CD4-positive, alpha-beta T cell treated with Interleukin-15 for 4 hours (primary cell): ENCODE results near the gene LIG3.
"Not testable (repeated sequence)": the region's sequence is repeated elsewhere in the genome, so short reads cannot be mapped to it uniquely, and the experiment has no call there.

Experiments
- DNase-seq: peaks from one replicate; pipeline ENCODE4 v3.0.0-alpha.2; 2020; ENCODE audit warnings: low spot score

The LIG3 gene

DNA sequence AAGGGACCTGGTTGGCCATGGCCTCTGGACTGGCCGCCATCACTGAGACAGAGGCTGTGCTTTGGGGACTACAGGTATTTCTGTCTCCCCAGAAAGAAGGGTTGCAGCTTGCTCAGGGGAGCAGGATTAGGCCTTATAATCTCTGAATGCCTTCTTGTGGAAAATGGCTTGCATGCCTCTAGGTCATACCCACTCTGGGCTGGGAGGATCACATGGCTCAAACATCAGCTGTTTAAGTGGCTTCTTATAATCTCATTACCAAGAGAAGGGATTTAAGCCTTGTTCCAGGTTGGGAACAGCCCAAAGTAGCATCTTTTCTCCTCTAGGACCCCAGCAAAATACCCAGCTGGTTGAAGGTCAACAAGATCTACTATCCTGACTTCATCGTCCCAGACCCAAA lies 19.1 kb downstream of the LIG3 start:
- DNase-seq: no peak

DNA sequence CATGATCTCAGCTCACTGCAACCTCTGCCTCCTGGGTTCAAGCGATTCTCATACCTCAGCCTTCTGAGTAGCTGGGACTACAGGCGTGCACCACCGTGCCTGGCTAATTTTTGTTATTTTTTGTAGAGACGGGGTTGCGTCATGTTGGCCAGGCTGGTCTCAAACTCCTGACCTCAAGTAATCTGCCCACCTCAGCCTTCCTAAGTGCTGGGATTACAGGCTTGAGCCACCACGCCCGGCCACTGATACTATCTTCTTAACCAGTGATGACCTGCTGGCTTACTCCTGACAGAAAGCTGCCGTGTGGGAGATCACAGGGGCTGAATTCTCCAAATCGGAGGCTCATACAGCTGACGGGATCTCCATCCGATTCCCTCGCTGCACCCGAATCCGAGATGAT lies 20.7 kb downstream of the LIG3 start:
- not testable (repeated sequence) for DNase-seq

DNA sequence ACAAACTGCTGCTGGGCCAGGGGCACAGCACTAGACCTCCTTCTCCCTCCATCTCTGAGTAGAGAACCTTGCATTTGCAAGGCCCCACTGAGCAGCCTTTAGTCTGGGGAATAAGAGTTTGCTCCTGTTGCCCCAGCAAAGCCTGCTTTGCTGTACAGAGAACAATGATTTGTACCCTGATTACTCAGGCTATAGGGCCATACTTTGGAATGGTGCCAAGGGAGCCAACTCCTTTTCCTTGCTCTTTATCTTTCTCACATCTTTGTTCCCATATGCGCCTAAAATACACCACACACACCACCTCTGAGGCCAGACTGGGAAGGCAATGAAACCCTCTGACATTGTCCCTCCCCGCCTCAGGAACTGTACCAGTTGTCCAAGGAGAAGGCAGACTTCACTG lies 21.2 kb downstream of the LIG3 start:
- DNase-seq: no peak

DNA sequence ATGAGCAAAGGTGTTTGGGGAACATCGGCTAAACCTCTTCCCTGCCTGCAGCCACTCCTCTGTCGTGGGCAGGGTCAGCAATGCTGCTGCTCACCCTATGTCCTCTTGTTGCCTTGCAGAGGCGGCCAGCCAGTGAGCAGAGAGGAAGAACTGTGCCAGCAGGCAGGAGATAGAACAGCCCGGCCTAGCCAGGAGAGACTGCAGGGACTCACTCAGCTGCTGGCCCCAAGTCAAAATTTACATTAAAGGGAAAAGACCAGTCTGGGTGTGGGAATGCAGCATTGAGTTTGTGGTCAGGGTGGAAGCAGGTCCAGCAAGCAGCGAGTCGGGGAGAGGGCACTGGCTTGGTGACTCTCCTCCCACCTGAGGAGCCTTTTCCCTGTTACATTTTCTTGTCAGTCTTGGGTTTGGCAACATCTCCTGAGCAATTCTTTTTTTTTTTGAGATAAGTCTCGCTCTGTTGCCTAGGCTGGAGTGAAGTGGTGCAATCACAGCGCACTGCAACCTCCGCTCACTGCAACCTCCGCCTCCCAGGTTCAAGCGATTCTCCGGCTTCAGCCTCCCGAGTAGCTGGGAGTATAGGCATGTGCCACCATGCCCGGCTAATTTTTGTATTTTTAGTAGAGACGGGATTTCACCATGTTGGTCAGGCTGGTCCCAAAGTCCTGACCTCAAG lies 22.7 kb downstream of the LIG3 start:
- DNase-seq: no peak

DNA sequence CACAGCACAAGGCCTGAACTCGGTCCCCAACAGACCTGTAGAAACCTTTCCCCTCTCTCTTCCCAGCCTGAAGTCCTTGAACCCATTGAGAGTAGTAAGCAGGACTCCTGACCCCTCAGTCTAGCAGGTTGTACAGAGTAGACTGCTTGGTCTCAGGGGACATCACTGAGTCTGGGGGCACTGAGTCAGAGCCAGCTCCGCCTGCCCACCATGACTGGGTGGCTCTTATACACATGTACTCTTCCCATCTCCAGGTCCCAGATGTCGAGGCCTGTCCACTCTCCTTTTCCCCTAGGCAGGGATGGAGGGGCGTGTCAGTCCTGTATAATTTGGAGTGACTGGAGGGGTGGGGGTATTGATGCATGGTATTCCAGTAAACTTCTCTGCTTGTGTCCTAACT lies 23.5 kb downstream of the LIG3 start:
- no peak for DNase-seq

DNA sequence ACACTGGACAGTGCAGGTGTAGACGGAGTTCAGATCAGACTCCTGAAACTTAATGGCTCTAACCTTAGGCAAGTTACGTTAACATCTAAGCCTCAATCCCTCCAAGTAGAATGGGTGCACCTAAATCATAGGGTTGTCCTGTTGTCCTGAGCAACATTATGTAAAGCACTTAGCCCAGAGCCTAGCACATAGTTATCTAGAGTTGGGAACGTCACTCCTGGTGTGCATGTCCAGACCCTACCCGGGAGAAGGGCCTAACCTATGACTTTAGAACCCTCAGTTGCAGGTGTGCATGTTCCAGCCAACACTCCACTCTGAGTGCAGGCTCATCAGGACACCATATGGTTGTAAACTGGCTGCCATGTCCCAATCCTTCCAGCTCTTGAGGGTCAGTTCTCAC lies 26.0 kb downstream of the LIG3 start:
- no peak for DNase-seq

DNA sequence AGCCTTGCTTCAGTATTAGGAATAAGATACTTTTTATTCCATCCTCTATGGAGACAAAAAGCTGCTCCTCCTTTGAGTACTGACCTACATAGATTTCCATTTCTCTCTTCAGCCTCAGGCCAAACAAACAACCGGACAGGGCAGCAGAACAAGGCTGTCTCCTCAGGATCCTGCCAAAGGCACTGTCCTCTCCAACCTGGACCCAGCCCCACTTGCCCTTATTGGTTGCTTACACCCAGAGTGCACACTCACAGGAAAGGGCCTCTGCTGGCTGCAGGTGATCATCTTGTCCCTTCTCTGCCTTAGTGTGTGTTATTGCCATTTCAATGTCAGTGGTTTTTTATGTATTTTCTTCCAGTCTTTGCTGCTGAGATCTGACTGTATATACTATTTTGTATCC lies 26.6 kb downstream of the LIG3 start:
- DNase-seq: no peak

DNA sequence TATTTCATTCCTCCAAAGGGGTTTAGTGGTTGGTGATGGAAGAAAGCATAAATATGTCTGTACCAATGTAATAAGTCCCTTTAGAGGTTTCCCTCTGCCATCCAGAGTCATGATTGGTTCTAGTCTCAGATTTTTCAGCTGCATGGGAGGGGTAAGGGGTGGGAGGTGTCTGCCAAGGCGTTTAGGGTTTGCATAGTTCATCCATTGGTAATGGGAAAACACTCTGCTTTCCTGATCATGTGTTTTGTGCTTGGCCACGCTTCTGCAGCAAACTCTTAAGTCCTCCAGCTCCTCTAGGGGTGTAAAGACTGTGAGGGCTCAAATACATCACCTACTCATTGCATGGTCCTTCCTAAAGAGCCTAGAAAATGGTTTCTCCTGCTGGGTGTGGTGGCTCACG lies 29.8 kb downstream of the LIG3 start:
- no peak for DNase-seq

DNA sequence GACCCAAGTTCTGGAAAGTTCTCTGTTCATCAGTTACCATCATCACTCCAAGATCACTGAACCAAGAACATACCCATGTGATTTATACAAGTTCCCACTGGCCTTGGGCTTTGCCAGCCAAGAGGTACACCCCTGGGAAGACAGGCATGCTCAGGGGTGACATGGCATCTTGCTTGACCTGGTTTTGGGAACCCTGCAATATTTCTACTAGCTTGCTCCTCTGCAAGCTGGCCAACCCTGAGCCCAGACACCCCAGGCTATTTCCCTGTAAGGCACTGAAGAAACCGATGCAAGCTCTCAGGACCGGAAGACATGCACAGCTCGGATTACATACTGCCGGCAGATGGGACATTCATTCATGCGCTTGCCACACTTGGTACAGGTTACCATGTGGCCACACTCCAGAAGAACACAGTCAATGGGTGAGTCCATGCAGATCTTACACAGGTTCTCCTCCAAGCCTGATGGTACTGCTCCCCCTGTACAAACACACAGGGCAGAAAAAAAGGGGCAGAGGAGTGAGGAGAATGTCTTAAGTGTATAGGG lies 31.4 kb downstream of the LIG3 start:
- DNase-seq: no peak

DNA sequence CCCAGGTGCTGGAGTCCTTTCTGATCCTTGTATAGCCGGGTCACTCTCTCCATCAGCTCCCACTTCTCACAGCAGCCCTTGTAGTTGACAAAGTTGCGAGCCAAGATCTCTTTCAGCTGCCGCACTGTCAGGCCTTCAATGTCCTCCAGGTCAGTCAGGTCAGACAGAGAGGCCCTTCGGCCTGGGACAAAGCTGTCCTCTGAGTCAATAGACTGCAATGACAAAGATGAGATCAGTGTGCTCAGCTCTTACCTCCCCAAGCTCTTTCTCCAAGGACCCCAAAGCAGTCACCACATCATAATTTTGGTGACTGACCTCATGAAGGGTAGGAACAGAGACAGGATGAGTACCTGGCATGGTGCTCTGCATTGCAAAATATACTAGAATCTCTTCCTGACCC lies 36.1 kb downstream of the LIG3 start:
- DNase-seq: no peak

DNA sequence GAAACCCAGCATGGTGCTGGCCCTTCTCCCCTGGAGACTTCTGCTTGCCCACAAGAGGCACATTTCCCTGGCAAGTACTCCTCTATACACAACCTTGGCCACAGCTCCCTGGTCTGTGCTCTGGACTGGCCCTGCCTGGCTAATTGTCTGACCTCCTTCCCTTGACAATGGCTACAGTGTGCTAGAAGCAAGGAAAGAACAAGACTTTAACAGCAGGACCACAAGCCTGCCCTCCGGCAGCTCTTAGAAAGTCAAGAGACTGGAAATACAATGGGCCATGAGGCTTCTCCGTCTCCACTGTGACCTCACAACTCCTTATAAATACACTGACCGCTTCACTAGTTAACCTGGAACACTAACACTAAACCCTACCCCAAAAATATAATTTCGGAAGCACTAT lies 36.7 kb downstream of the LIG3 start:
- no peak for DNase-seq

DNA sequence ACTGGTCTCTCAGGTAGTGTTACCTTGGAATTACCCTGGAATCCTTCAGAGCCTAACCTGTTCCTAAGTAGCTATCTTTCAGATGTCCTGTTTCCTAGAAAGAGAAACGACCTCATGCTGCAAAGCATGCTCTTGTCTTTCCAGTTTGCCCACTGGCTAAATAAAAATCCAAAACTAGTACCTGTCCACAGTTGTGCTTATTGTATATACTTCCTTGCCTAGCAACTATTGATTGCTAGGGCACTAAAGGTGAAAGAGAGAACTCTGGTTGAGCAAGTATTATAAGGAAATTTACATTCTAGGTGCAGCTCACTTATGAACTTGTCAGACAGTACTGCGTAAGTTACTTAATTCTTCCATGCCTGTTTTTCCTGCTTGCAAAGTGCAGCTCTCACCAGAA lies 38.5 kb downstream of the LIG3 start:
- DNase-seq: no peak

DNA sequence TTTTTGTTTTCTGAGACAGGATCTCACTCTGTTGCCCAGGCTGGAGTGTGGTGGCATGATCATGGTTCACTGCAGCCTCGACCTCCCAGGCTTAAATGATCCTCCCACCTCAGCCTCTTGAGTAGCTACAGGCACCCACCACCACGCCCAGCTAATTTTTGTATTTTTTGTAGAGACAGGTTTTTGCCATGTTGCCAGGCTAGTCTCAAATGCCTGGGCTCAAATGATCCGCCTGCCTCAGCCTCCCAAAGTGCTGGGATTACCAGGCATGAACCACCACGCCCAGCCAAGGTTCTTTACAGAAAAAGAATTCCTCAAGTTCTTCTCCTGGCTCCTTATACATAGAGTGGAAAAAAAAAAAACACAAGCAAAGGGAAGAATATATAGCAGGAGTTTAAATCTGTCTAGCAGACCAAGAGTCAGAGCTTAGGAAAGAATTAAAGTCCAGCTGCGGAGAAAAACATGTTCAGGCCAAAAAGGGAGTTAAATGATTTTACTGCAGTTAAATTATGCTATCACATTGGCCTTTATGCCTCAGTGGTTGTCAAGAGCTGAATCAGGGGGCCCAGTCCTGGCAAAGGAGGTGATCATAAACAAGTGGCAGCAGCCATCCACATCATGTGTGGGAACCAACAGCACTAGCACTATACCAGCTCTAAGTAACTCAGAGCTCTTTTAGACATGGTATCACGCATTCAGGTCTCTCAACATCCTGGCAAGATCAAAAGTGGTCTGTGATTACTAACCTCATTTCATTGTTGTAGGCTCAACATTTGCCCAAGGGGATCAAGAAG lies 39.3 kb downstream of the LIG3 start:
- no peak for DNase-seq

DNA sequence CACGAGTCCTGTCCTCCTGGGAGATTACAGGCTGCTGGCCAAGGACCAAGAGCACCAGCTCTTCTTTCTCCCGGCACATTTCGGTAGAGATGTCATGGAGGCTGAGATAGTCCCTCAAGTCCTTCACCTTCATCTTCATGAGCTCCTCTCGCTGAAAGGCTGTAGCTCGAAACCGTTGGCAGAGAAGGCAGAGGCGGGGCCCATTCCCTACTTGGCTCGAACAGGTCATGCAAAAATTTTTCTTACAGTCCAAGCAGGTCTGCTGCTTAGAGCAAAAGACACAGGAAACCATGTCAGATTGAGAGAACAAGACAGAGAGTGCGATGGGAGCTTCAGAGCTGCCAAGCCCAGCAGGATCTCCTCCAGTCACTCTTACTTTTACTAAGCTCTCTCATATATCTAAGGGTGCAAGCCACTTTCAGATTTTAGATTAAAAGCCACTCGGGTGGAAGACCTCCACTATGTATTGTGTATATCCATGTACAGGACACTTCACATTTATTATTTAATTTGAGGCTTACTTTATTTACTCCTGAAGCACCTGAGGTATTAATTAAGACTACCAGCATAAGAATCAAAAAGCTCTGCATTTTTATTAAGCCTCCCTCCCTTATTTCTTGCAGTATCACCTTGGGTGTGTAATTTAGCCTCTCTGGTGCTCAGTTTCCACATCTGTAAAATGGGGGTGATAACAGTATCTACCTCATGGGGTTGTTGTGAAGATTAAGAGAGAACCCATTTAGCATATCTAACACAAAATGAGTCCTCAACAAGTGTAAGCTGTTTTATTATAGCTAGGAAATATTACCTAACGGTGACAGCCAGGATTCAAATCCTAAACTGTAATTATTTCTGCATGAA lies 41.4 kb downstream of the LIG3 start:
- no peak for DNase-seq

DNA sequence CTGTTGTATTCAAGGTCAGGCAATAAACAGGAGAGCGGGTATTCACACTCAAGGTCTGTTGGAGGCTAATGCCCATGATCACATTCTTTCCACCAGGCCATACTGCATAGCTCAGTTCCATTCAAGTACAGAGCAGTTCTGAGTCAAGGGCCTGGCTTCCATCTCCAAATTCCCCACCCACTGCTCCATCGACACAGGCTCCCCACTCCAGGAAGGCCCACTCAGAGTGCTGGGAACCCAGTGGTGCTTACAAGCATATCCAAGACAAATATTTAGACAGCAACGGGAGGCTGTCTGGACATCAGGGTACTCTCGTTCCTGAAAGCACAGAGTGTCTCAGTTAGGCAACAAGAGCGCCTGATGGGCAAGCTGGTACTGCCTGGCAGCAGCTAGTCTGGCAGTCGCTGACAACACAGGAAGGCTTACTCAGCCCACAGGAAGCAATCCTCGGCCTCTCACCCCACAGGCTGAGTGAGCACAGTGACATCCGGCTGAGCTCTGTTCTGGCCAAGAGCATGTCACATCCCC lies 42.3 kb downstream of the LIG3 start:
- peak; percentile 83 for DNase-seq

DNA sequence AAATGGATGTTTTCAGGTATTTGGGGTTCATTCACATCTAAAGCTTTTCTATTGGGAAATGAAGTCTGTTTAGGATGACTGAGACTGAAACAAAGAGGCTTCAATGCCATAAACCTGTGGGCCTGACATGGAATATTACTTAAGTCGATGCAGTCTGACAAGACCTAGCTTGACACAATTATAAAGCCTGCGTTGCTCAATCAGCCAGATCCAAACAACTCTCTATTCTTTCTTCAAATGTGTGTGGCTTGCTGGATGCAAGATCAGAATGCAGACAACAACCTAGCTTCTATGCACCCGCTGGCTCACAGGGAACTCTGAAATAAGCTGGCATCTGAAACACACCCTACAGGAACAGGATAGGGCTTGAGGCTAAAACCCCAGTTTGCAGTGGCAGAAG lies 43.2 kb downstream of the LIG3 start:
- no peak for DNase-seq

DNA sequence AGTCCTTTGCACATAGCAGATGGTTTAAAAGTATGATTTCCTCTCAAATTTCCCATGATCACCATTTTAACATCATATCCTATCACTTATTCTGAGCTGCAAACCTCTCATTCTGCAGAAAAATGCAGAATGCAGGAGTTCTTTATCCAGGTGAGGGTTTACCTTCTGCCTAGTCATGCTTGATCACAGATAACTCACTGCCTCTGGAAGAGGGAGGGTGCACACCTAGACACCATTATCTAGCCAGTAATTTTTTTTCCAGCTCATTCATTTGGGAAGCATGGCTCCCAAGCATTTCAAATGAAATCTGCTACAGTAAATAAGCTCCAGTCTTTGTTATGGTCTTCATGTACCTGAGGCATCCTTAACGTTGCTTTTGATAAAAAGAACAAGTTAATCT lies 45.2 kb downstream of the LIG3 start:
- no peak for DNase-seq

DNA sequence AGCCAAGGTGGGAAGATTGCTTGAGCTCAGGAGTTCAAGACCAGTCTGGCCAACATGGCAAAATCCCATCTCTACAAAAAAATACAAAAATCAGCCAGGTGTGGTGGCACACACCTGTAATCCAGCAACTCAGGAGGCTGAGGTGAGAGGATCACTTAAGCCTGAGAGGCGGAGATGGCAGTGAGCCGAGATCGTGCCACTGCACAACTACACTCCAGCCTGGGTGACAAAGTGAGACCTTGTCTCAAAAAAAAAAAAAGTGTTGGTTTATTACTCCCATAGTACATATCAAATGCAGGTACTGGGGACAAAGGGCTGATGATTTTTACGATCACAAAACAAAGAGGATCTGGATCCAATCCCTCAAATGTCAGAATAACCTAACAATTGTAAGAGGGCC lies 47.8 kb downstream of the LIG3 start:
- DNase-seq: not testable (repeated sequence)

DNA sequence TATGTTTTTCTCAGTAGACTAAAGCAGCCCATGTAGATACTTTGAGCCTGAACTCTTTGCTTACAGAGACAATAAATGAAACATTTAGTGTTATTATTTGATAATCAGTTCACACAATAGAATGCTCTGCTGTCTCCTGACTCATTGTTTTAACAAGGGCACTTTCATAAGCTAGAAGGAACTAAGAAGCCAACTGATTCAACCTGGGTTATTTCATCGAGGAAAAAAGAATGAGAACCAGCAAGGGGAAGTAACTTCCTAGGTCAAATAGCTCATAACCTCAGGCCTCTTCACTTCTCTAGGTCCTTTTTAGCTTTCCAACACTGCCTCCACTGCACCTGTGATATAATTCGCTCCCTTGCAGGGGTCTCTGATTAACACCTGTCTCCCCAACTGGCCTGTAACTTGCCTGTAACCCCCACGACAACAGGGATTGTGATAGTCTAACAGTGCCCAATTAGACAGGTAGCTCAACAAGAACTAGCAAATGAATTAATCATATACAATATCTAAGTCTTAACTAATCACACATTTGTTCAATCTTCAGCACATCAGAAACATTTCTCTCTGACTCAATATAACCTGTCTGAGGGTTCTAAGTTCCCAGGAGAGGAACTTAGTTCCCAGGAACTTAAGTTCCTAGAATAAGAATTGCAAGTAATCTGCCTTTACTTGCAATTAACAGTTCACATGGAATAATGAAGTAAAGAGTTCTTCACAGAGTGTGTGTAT lies 48.4 kb downstream of the LIG3 start:
- peak; percentile 24 for DNase-seq

DNA sequence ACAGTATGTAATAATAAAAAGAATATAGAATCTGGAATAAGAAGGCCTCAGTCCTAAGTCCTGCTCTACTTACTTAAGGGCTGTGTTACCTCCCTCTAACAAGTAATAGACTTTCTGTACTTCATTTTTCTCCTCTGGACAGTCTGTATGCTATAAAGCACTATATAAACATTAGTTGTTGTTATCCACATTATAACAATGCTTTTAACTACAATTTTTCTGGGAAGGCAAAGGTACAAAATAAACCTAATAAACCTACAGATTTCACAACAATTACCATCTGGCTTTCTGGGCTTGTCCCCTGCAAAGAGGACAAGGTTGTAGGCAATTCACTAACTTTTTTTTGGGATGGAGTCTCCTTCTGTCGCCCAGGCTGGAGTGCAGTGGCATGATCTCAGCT lies 50.5 kb downstream of the LIG3 start:
- no peak for DNase-seq

DNA sequence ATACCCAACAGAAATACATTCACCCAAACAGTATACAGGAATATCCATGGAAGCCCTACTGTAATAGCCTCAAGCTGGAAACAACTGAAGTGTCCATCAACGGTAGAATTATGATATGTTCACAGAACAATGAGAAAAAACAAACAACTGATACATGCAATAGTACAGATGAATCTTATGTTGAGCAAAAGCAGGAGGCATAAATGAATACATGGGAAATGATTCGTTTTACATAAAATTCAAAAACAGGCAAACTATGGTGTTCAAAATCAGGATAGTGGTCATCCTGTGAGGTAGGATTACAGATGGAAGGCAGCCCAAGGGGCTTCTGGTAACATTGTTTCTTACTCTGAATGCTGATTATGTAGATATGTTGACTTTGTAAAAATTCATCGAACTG lies 58.1 kb downstream of the LIG3 start:
- no peak for DNase-seq

DNA sequence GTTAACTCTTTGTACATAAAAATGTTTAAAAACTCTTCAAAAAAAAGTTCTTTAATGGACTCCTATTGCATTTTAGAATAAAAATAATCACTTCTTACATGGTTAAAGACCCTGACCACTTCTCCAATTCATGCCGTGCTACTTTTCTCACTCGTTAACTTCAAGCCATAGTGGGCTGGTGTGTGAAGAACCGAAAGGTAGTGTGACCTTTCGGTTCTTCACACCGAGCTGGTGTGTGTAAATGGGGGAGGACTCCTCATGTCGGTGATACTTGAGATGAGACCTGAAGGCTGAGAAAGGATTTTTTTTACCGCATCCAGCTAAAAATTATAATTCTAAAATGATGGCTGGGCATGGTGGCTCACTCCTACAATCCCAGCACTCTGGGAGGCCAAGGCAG lies 61.1 kb downstream of the LIG3 start:
- no peak for DNase-seq
